A549 (cell line): ENCODE data around the gene C1orf53. TPM values are rescaled to one million over a fixed set of nuclear protein-coding genes. Genes with fewer than 3 reads are reported as not detected.

Source experiments
- ATAC-seq, 2 experiments: fragments of 200-7000 bp in 1 of 2; fragments of >200 bp in 1 of 2; cut with Nextera tagmentation in 1 of 2; cut with Tn5 transposase in 1 of 2; 3 replicates each; pipeline versions ENCODE4 v1.8.0 to v1.9.1; 2018 to 2020; ENCODE audit warnings: mild to moderate bottlenecking in 1 of 2, moderate library complexity in 1 of 2
- CTCF ChIA-PET: fragments of 300-600 bp; sonication (Branson Sonifier 250); formaldehyde crosslinking; extraction: SDS; loops from one replicate; lab custom pipeline; 2021; ENCODE audit warnings: antibody characterized with exemption, inconsistent platforms; lab: Yijun Ruan, JAX
- POLR2A ChIA-PET: fragments of 350-600 bp; formaldehyde crosslinking; extraction: SDS; loops from one replicate; lab custom pipeline; 2021; ENCODE audit warnings: antibody characterized with exemption, inconsistent platforms; lab: Yijun Ruan, JAX
- DNase-seq, 2 experiments: peaks; one replicate each; pipeline versions ENCODE4 v3.0.0 to v3.0.0-alpha.2; 2011 to 2016; ENCODE audit warnings: low read depth in 1 of 2, low spot score in 1 of 2
- FAIRE-seq: peaks from 2 replicates; lab custom pipeline; 2011; peaks lifted over from hg19 to GRCh38; lab: Jason Lieb, UNC
- H3K27ac ChIP-seq, 2 experiments: fragments of >200 bp; sonication (Bioruptor Twin); formaldehyde crosslinking; 3 replicates each; pipeline ENCODE4 v1.5.1; 2016 to 2017
- H3K4me1 ChIP-seq: fragments of >200 bp; sonication (Bioruptor Twin); formaldehyde crosslinking; 3 replicates; pipeline ENCODE4 v1.6.1; 2016
- H3K4me2 ChIP-seq: fragments of >200 bp; sonication (Bioruptor Twin); formaldehyde crosslinking; 3 replicates; pipeline ENCODE4 v1.6.1; 2016
- H3K4me3 ChIP-seq: fragments of >200 bp; sonication (Bioruptor Twin); formaldehyde crosslinking; 3 replicates; pipeline ENCODE4 v1.5.1; 2016
- H3K9me3 ChIP-seq: fragments of >200 bp; sonication (Bioruptor Twin); formaldehyde crosslinking; 3 replicates; pipeline ENCODE4 v1.6.1; 2016
- BHLHE40 ChIP-seq: IDR thresholded peaks from 2 replicates; pipeline ENCODE4 v1.6.1; 2012; ENCODE audit warnings: low read depth, low read length, inconsistent platforms
- CBX2 ChIP-seq: fragments of 200-600 bp; sonication (generic); IDR thresholded peaks from 2 replicates; pipeline ENCODE4 v1.6.1; 2016; ENCODE audit warnings: low read depth, mild to moderate bottlenecking, borderline replicate concordance
- CBX8 ChIP-seq: fragments of 200-600 bp; sonication (generic); IDR thresholded peaks from 2 replicates; pipeline ENCODE4 v1.6.1; 2016
- CEBPB ChIP-seq, 2 experiments: fragments of >200 bp in 1 of 2; sonication (Bioruptor Twin) in 1 of 2; formaldehyde crosslinking in 1 of 2; IDR thresholded peaks; 2 replicates each; pipeline ENCODE4 v1.6.1; 2012 to 2016
- CHD2 ChIP-seq: fragments of 150-350 bp; IDR thresholded peaks from 2 replicates; pipeline ENCODE4 v1.6.1; 2014; ENCODE audit warnings: low read length; ENCODE audit not compliant: partially characterized antibody
- CTCF ChIP-seq: fragments of >200 bp; sonication (Bioruptor Twin); formaldehyde crosslinking; IDR thresholded peaks from 3 replicates; pipeline ENCODE4 v1.5.1; 2016
- E2F6 ChIP-seq: IDR thresholded peaks from 2 replicates; pipeline ENCODE4 v1.6.1; 2012; ENCODE audit warnings: low read depth, borderline replicate concordance
- EHMT2 ChIP-seq: fragments of 200-600 bp; sonication (generic); IDR thresholded peaks from 2 replicates; pipeline ENCODE4 v1.6.1; 2016; ENCODE audit warnings: antibody characterized with exemption, low read depth, mild to moderate bottlenecking, moderate library complexity
- FOSB ChIP-seq: fragments of 250-450 bp; sonication (Bioruptor Pico); IDR thresholded peaks from 2 replicates; pipeline ENCODE4 v1.5.0; 2020; ENCODE audit warnings: mild to moderate bottlenecking, moderate library complexity
- FOXS1 ChIP-seq: fragments of 250-450 bp; sonication (Bioruptor Pico); IDR thresholded peaks from 2 replicates; pipeline ENCODE4 v1.5.0; 2020; ENCODE audit warnings: mild to moderate bottlenecking, moderate library complexity
- GATA3 ChIP-seq: IDR thresholded peaks from 2 replicates; pipeline ENCODE4 v1.6.1; 2012; ENCODE audit warnings: borderline replicate concordance
- HES2 ChIP-seq: fragments of >200 bp; sonication (Bioruptor Twin); formaldehyde crosslinking; IDR thresholded peaks from 2 replicates; pipeline ENCODE4 v1.6.1; 2016
- JUN ChIP-seq, 2 experiments: fragments of >200 bp; sonication (Bioruptor Twin); formaldehyde crosslinking; IDR thresholded peaks; 2 replicates in 1 of 2; 3 replicates in 1 of 2; pipeline ENCODE4 v1.6.1; 2016 to 2017
- JUNB ChIP-seq: fragments of >200 bp; sonication (Bioruptor Twin); formaldehyde crosslinking; IDR thresholded peaks from 2 replicates; pipeline ENCODE4 v1.6.1; 2016
- KDM5A ChIP-seq: fragments of 200-600 bp; sonication (generic); IDR thresholded peaks from 2 replicates; pipeline ENCODE4 v1.6.1; 2016; ENCODE audit warnings: antibody characterized with exemption, mild to moderate bottlenecking
- MAZ ChIP-seq: fragments of 150-350 bp; IDR thresholded peaks from 2 replicates; pipeline ENCODE4 v1.6.1; 2014; ENCODE audit warnings: antibody characterized with exemption, low read depth, low read length, borderline replicate concordance
- MYC ChIP-seq: IDR thresholded peaks from 2 replicates; pipeline ENCODE4 v1.6.1; 2012; ENCODE audit warnings: mild to moderate bottlenecking, inconsistent platforms, low read length, improper control_type of control experiment, borderline replicate concordance
- PHF8 ChIP-seq: fragments of 200-600 bp; sonication (generic); IDR thresholded peaks from 2 replicates; pipeline ENCODE4 v1.6.1; 2016; ENCODE audit warnings: low read depth, mild to moderate bottlenecking, antibody characterized with exemption, moderate library complexity, borderline replicate concordance
- RAD21 ChIP-seq, 2 experiments: fragments of >200 bp in 1 of 2; sonication (Bioruptor Twin) in 1 of 2; formaldehyde crosslinking in 1 of 2; IDR thresholded peaks in 1 of 2; conservative IDR thresholded peaks in 1 of 2; 2 replicates in 1 of 2; 3 replicates in 1 of 2; pipeline ENCODE4 v1.6.1; 2012 to 2018; ENCODE audit warnings: inconsistent platforms in 1 of 2
- RARB ChIP-seq: fragments of 250-450 bp; sonication (Bioruptor Pico); IDR thresholded peaks from 2 replicates; pipeline ENCODE4 v1.8.0; 2021; ENCODE audit warnings: mild to moderate bottlenecking, moderate library complexity
- RNF2 ChIP-seq: fragments of 200-600 bp; sonication (generic); IDR thresholded peaks from 2 replicates; pipeline ENCODE4 v1.6.1; 2016; ENCODE audit warnings: low read depth, mild to moderate bottlenecking, antibody characterized with exemption, moderate library complexity, borderline replicate concordance
- SREBF2 ChIP-seq: fragments of 450-650 bp; IDR thresholded peaks from 2 replicates; pipeline ENCODE4 v1.6.1; 2014; ENCODE audit warnings: mild to moderate bottlenecking, moderate library complexity
- TFCP2L1 ChIP-seq: fragments of 250-450 bp; sonication (Bioruptor Pico); IDR thresholded peaks from 2 replicates; pipeline ENCODE4 v1.5.0; 2021; ENCODE audit warnings: mild to moderate bottlenecking
- TP53 ChIP-seq: fragments of 250-450 bp; sonication (Bioruptor Pico); IDR thresholded peaks from 2 replicates; pipeline ENCODE4 v1.5.0; 2021; ENCODE audit warnings: mild to moderate bottlenecking, moderate library complexity
- ZC3H11A ChIP-seq: fragments of 450-650 bp; IDR thresholded peaks from 2 replicates; pipeline ENCODE4 v1.6.1; 2014; ENCODE audit warnings: antibody characterized with exemption, mild to moderate bottlenecking
- ZFP36 ChIP-seq: fragments of 450-650 bp; IDR thresholded peaks from 2 replicates; pipeline ENCODE4 v1.6.1; 2014; ENCODE audit warnings: borderline replicate concordance; ENCODE audit not compliant: partially characterized antibody
- ZNF302 ChIP-seq: fragments of 250-450 bp; sonication (Bioruptor Pico); IDR thresholded peaks from 2 replicates; pipeline ENCODE4 v1.9.0; 2021; ENCODE audit warnings: inconsistent platforms, mild to moderate bottlenecking, moderate library complexity
- WGBS: methylation state at CpG from one replicate; pipeline ENCODE4 v1.1.6; 2017; ENCODE audit errors: missing lambda C conversion rate; 5-methylcytosine and 5-hydroxymethylcytosine counted together
- polyA plus RNA-seq, 4 experiments: library from polyadenylated mRNA; depleted of rRNA in 3 of 4; stranded (reverse); fragments of >200 nt; fragmentation: RNase III in 1 of 4; extraction: RNeasy Plus Mini Kit Qiagen cat#74134 plus additional on column Dnase treatment in 1 of 4; gene quantifications; 2 replicates in 3 of 4; 3 replicates in 1 of 4; pipeline ENCODE4 v1.2.3, GENCODE V29; 2011 to 2017
- TF ChIP-seq, protein P1 (sequence below): IDR thresholded peaks from 2 replicates; pipeline ENCODE4 v1.6.1; 2012
- TF ChIP-seq, protein P2 (sequence below): IDR thresholded peaks from 2 replicates; pipeline ENCODE4 v1.6.1; 2012

Gene C1orf53
- polyA plus RNA-seq, 2 of the 4 experiments (the other 2 are of a cell fraction), result 5.7 to 7.9 TPM

GRCh38 chr1:197942042-197942441 is 39.6 kb downstream of the C1orf53 start:
- H3K4me2 ChIP-seq, result no peak overlapping the region
- ATAC-seq, result no peak
- no peaks in the 10 kb centered on the region for H3K9me3 ChIP-seq
- H3K27ac ChIP-seq, result no peak overlapping the region
- no peak overlapping the region for H3K4me3 ChIP-seq
- ChIA-PET POLR2A (no interaction called here), CTCF (no interaction called here)
- WGBS, result 68% methylated on average over 2 of the region's 2 CpGs
- no peak for DNase-seq
- no peak for FAIRE-seq
- TF ChIP-seq GATA3 (no peak), RARB (no peak), FOSB (CRISPR knock-in tag) (no peak), CTCF (no peak), CHD2 (no peak), KDM5A (no peak), JUNB (no peak), SREBF2 (no peak), JUN (IDR thresholded peaks at IDR 0.05) (no peak), RNF2 (no peak), FOXS1 (CRISPR knock-in tag) (no peak), BHLHE40 (no peak), PHF8 (no peak), ZC3H11A (no peak), ZNF302 (CRISPR knock-in tag) (no peak)
- TF ChIP-seq, protein P1, sequence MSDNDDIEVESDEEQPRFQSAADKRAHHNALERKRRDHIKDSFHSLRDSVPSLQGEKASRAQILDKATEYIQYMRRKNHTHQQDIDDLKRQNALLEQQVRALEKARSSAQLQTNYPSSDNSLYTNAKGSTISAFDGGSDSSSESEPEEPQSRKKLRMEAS, result no peak
- TF ChIP-seq, protein P2, sequence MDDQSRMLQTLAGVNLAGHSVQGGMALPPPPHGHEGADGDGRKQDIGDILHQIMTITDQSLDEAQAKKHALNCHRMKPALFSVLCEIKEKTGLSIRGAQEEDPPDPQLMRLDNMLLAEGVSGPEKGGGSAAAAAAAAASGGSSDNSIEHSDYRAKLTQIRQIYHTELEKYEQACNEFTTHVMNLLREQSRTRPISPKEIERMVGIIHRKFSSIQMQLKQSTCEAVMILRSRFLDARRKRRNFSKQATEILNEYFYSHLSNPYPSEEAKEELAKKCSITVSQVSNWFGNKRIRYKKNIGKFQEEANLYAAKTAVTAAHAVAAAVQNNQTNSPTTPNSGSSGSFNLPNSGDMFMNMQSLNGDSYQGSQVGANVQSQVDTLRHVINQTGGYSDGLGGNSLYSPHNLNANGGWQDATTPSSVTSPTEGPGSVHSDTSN, result no peak
- TF ChIP-seq, all 56 proteins: peak for 0
- no peaks in the 10 kb centered on the region; the same call in 2 of the 3 replicates for H3K4me1 ChIP-seq

DNA sequence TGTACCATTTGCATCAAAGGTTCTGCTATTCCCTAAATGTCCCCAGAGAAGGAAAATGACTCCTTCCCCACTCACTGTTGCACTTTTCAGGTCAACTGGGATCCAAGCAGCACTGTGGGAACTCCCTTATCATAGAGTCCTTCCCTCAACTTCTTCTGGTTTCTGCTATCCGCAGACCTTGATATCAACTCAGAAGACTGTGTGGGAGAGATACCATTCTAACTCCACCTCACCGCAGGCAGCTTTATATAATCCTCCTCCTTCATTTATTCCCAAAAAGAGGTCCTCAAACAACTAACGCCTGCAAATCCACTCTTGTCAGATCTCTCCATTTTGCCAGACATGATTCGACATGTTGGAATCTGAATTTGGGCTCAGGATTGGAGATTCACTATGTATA is 42.1 kb downstream of the C1orf53 start:
- Histone ChIP-seq H3K9me3 (no peaks in the 10 kb centered on the region), H3K27ac (no peak overlapping the region), H3K4me1 (no peaks in the 10 kb centered on the region; the same call in 2 of the 3 replicates), H3K4me3 (no peak overlapping the region), H3K4me2 (no peak overlapping the region)
- no peak for FAIRE-seq
- TF ChIP-seq TP53 (no peak), HES2 (no peak)
- DNase-seq, result no peak
- WGBS, result 64% methylated on average over 4 of the region's 4 CpGs
- POLR2A ChIA-PET, result no interaction called here
- no peak for ATAC-seq
- CTCF ChIA-PET, result interaction anchor here (0.6 to 2.4 kb wide), 3 partner anchors 18 to 178 kb away, joined by 4 to 12 read pairs (median 8); no protein-coding TSS in a partner anchor

DNA sequence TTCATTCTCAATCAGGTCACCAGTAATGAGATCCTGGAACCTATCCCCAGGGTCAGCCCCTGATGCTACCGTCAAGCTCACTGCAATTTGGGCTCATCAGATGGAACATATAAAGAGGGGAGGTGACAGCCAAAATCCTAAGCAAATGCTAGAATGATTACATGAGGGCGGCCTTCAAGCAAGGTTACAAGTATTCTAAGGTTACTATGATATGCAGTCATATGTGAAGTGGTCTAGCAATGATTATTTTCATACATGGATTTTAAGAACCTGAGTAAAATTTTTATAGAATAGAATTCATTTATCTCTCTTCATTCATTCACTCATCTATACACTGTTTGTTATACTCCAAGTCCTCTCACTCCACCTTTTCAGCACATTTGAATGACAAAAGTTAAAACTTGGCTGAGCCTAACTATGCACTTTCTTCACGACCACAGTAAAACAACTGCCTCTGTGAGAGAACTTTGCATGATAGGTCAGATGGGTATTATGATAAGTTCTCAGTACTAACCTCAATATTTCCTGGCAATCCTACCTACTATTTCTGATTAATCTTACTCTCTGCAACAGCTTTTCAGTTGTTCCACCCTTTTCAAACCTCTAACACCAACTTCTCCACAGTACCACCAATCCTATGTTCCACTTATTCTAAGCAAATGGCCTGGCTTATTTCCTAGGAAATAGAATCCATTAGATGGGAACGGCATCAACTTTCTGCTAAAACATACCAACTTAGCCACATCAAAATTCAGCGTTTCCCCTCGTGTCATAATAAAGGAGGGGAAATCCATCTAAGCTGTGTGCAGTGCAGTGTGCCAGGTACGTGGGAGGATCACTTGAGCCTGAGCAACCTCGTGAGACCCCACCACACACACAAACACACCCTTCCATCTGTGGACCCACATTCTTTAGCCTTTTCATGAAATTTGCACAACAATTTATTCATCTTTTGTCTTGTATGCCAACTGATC is 46.8 kb downstream of the C1orf53 start:
- H3K9me3 ChIP-seq, result no peaks in the 10 kb centered on the region
- H3K27ac ChIP-seq, result no peak overlapping the region
- H3K4me1 ChIP-seq, result no peaks in the 10 kb centered on the region
- WGBS, result 70% methylated on average over 8 of the region's 8 CpGs
- no peak for FAIRE-seq
- ChIA-PET CTCF (no interaction called here), POLR2A (no interaction called here)
- no peak overlapping the region for H3K4me3 ChIP-seq
- no peak for ATAC-seq
- DNase-seq, result no peak
- no peak for TF ChIP-seq SREBF2
- no peak for TF ChIP-seq PHF8
- TF ChIP-seq CEBPB (IDR thresholded peaks at IDR 0.05), result no peak
- TF ChIP-seq EHMT2, result no peak
- no peak for TF ChIP-seq MYC
- TF ChIP-seq CBX8, result no peak
- TF ChIP-seq CBX2, result no peak
- no peak for TF ChIP-seq ZFP36
- TF ChIP-seq BHLHE40, result no peak
- TF ChIP-seq ZNF302 (CRISPR knock-in tag), result no peak
- no peak for TF ChIP-seq TFCP2L1
- TF ChIP-seq RAD21 (conservative IDR thresholded peaks at IDR 0.05 in 1 of 2, IDR thresholded peaks at IDR 0.05 in 1 of 2), result no peak
- TF ChIP-seq E2F6, result no peak
- TF ChIP-seq FOSB (CRISPR knock-in tag), result no peak
- TF ChIP-seq MAZ, result no peak
- no peak overlapping the region for H3K4me2 ChIP-seq
